ENCODE measurements around the gene TMEM222. TPM values are rescaled to one million over a fixed set of nuclear protein-coding genes. Genes with fewer than 3 reads are reported as not detected.

Gene TMEM222
- 12.3 and 17.9 TPM in 2 replicates for total RNA-seq

GRCh38 chr1:27321813-27322568 lies at the start of gene TMEM222:
Gene TMEM222, plus strand, starts transcription at chr1:27322163. Its CDS starts 35 bp downstream, at chr1:27322198.

GRCh38 chr1:27341525-27342252 lies 19.7 kb downstream of the TMEM222 start, which contains the start of gene SYTL1:
Gene SYTL1, plus strand, starts transcription at chr1:27342022. Its CDS starts 3,313 bp downstream, at chr1:27345335.

GRCh38 chr1:27366411-27367159 lies 44.6 kb downstream of the TMEM222 start, which contains the start of gene MAP3K6:
Gene MAP3K6, minus strand, starts transcription at chr1:27366961. Its CDS starts 364 bp downstream, at chr1:27366597.

GRCh38 chr1:27374362-27375086 lies 52.6 kb downstream of the TMEM222 start, which contains the start of gene FCN3:
Gene FCN3, minus strand, starts transcription at chr1:27374824. Its CDS starts 6 bp downstream, at chr1:27374818.

GRCh38 chr1:27383039-27383605 lies 61.2 kb downstream of the TMEM222 start, which contains the start of gene CD164L2:
Gene CD164L2, minus strand, starts transcription at chr1:27383333. Its CDS starts 94 bp downstream, at chr1:27383239.

Other genes with a start within 250 kb of the TMEM222 start
- gene SLC9A1, start 167.0 kb upstream of the TMEM222 start, total RNA-seq: 10.9 and 78.4 TPM in 2 replicates
- gene WDTC1, start 87.5 kb upstream of the TMEM222 start, total RNA-seq: 18.8 and 41.9 TPM in 2 replicates
- gene SYTL1, start 19.9 kb downstream of the TMEM222 start, total RNA-seq: 40.3 and 78.8 TPM in 2 replicates
- gene MAP3K6, start 44.8 kb downstream of the TMEM222 start, total RNA-seq: 14.7 and 29.0 TPM in 2 replicates
- 0.21 TPM in 1 of 2 replicates, not detected in the other for gene FCN3, start 52.7 kb downstream of the TMEM222 start, total RNA-seq
- 0.34 and 1.4 TPM in 2 replicates for gene CD164L2, start 61.2 kb downstream of the TMEM222 start, total RNA-seq
- gene GPR3, start 70.5 kb downstream of the TMEM222 start, total RNA-seq: under 0.01 TPM in 2 replicates
- gene WASF2, start 168.0 kb downstream of the TMEM222 start, total RNA-seq: 28.7 and 63.1 TPM in 2 replicates